HepG2 (cell line): ENCODE data around the gene CDK18. TPM values are rescaled to one million over a fixed set of nuclear protein-coding genes. Genes with fewer than 3 reads are reported as not detected.

Experiments
- AGO2 ChIP-seq: fragments of 200-400 bp; formaldehyde crosslinking; optimal IDR thresholded peaks from 2 replicates; pipeline ENCODE3; 2017; ENCODE audit warnings: mild to moderate bottlenecking, low read depth, low read length, moderate library complexity
- BRCA1 ChIP-seq: sonication (generic); formaldehyde crosslinking; IDR thresholded peaks from 2 replicates; pipeline ENCODE4 v1.4.0; 2020; ENCODE audit warnings: missing genetic modification reagents
- EP300 ChIP-seq, 3 experiments: sonication (generic) in 1 of 3; formaldehyde crosslinking in 1 of 3; IDR thresholded peaks; 2 replicates each; pipeline versions ENCODE4 v1.5.1 to v1.6.1; 2011 to 2020; ENCODE audit warnings: low read depth in 2 of 3, low read length in 2 of 3, borderline replicate concordance in 1 of 3, improper control_type of control experiment in 1 of 3, mild to moderate bottlenecking in 1 of 3, missing genetic modification reagents in 1 of 3, moderate library complexity in 1 of 3
- FOSL2 ChIP-seq: sonication (generic); formaldehyde crosslinking; IDR thresholded peaks from 2 replicates; pipeline ENCODE4 v1.4.0; 2020; ENCODE audit warnings: missing genetic modification reagents
- HDAC1 ChIP-seq: sonication (generic); formaldehyde crosslinking; IDR thresholded peaks from 2 replicates; pipeline ENCODE4 v1.5.1; 2020; ENCODE audit warnings: mild to moderate bottlenecking, missing genetic modification reagents
- HES4 ChIP-seq: sonication (generic); formaldehyde crosslinking; IDR thresholded peaks from 2 replicates; pipeline ENCODE4 v1.9.0; 2021; ENCODE audit warnings: mild to moderate bottlenecking, missing genetic modification reagents, borderline replicate concordance
- KDM2A ChIP-seq: sonication (generic); formaldehyde crosslinking; IDR thresholded peaks from 2 replicates; pipeline ENCODE4 v1.4.0; 2020; ENCODE audit warnings: low read depth, missing genetic modification reagents, borderline replicate concordance
- KLF11 ChIP-seq: IDR thresholded peaks from 2 replicates; pipeline ENCODE4 v1.6.1; 2016; ENCODE audit warnings: missing compliant biosample characterization
- MEIS1 ChIP-seq: sonication (generic); formaldehyde crosslinking; IDR thresholded peaks from 2 replicates; pipeline ENCODE4 v1.9.0; 2021; ENCODE audit warnings: mild to moderate bottlenecking, missing genetic modification reagents, moderate library complexity, borderline replicate concordance
- MZF1 ChIP-seq: sonication (generic); formaldehyde crosslinking; IDR thresholded peaks from 2 replicates; pipeline ENCODE4 v1.8.1; 2023; ENCODE audit warnings: mild to moderate bottlenecking, missing genetic modification reagents, borderline replicate concordance
- NFYC ChIP-seq: IDR thresholded peaks from 2 replicates; pipeline ENCODE4 v1.6.1; 2016; ENCODE audit warnings: missing genetic modification reagents, missing compliant biosample characterization
- PAX8 ChIP-seq: sonication (generic); formaldehyde crosslinking; IDR thresholded peaks from 2 replicates; pipeline ENCODE4 v1.8.0; 2022; ENCODE audit warnings: mild to moderate bottlenecking, missing genetic modification reagents, borderline replicate concordance
- RBM22 ChIP-seq: fragments of 200-400 bp; formaldehyde crosslinking; optimal IDR thresholded peaks from 2 replicates; pipeline ENCODE3; 2017; ENCODE audit warnings: mild to moderate bottlenecking, low read length, moderate library complexity
- SIN3A ChIP-seq: IDR thresholded peaks from 2 replicates; pipeline ENCODE4 v1.6.1; 2011; ENCODE audit warnings: low read depth, mild to moderate bottlenecking, control low read depth, low read length, borderline replicate concordance
- SP1 ChIP-seq, 2 experiments: fragments of 450-650 bp in 1 of 2; sonication (generic) in 1 of 2; formaldehyde crosslinking in 1 of 2; IDR thresholded peaks; 2 replicates each; pipeline versions ENCODE4 v1.4.0 to v1.6.1; 2016 to 2020; ENCODE audit warnings: missing genetic modification reagents in 1 of 2
- SP140L ChIP-seq: sonication (generic); formaldehyde crosslinking; IDR thresholded peaks from 2 replicates; pipeline ENCODE4 v1.4.0; 2020; ENCODE audit warnings: missing genetic modification reagents, borderline replicate concordance
- TARDBP ChIP-seq: sonication (generic); formaldehyde crosslinking; IDR thresholded peaks from 2 replicates; pipeline ENCODE4 v1.8.0; 2022; ENCODE audit warnings: mild to moderate bottlenecking, missing genetic modification reagents
- TBL1XR1 ChIP-seq: fragments of 150-350 bp; IDR thresholded peaks from 2 replicates; pipeline ENCODE4 v1.6.1; 2014; ENCODE audit warnings: borderline replicate concordance, low read length; ENCODE audit not compliant: partially characterized antibody
- TEF ChIP-seq: sonication (generic); formaldehyde crosslinking; IDR thresholded peaks from 2 replicates; pipeline ENCODE4 v1.5.0; 2020; ENCODE audit warnings: missing genetic modification reagents
- TGIF2 ChIP-seq: IDR thresholded peaks from 2 replicates; pipeline ENCODE4 v1.6.1; 2016; ENCODE audit warnings: control low read depth, missing compliant biosample characterization
- WIZ ChIP-seq: sonication (generic); formaldehyde crosslinking; IDR thresholded peaks from 2 replicates; pipeline ENCODE4 v1.5.1; 2020; ENCODE audit warnings: mild to moderate bottlenecking, missing genetic modification reagents
- ZBTB1 ChIP-seq: sonication (generic); formaldehyde crosslinking; IDR thresholded peaks from 2 replicates; pipeline ENCODE4 v1.4.0; 2020; ENCODE audit warnings: missing genetic modification reagents, borderline replicate concordance
- ZFP36 ChIP-seq: fragments of 150-350 bp; IDR thresholded peaks from 2 replicates; pipeline ENCODE4 v1.6.1; 2018; ENCODE audit warnings: borderline replicate concordance, low read length, low read depth; ENCODE audit not compliant: partially characterized antibody
- ZFP82 ChIP-seq: sonication (generic); formaldehyde crosslinking; IDR thresholded peaks from 2 replicates; pipeline ENCODE4 v1.5.1; 2020; ENCODE audit warnings: mild to moderate bottlenecking, missing genetic modification reagents, borderline replicate concordance
- ZMYM4 ChIP-seq: sonication (generic); formaldehyde crosslinking; IDR thresholded peaks from 2 replicates; pipeline ENCODE4 v1.8.1; 2023; ENCODE audit warnings: mild to moderate bottlenecking, missing genetic modification reagents
- ZNF143 ChIP-seq: sonication (generic); formaldehyde crosslinking; IDR thresholded peaks from 2 replicates; pipeline ENCODE4 v1.4.0; 2020; ENCODE audit warnings: missing genetic modification reagents
- ZNF160 ChIP-seq: sonication (generic); formaldehyde crosslinking; IDR thresholded peaks from 2 replicates; pipeline ENCODE4 v1.8.0; 2022; ENCODE audit warnings: mild to moderate bottlenecking, inconsistent platforms, missing genetic modification reagents
- ZNF207 ChIP-seq: fragments of 450-650 bp; IDR thresholded peaks from 2 replicates; pipeline ENCODE4 v1.6.1; 2016; ENCODE audit warnings: antibody characterized with exemption, borderline replicate concordance
- ZNF547 ChIP-seq: sonication (generic); formaldehyde crosslinking; IDR thresholded peaks from 2 replicates; pipeline ENCODE4 v1.5.1; 2020; ENCODE audit warnings: mild to moderate bottlenecking, missing genetic modification reagents
- ZNF576 ChIP-seq: sonication (generic); formaldehyde crosslinking; IDR thresholded peaks from 2 replicates; pipeline ENCODE4 v1.4.0; 2020; ENCODE audit warnings: mild to moderate bottlenecking, missing genetic modification reagents
- ZNF766 ChIP-seq: sonication (generic); formaldehyde crosslinking; IDR thresholded peaks from 2 replicates; pipeline ENCODE4 v1.5.0; 2020; ENCODE audit warnings: missing genetic modification reagents, borderline replicate concordance
- ZSCAN22 ChIP-seq: sonication (generic); formaldehyde crosslinking; IDR thresholded peaks from 2 replicates; pipeline ENCODE4 v1.4.0; 2020; ENCODE audit warnings: mild to moderate bottlenecking, missing genetic modification reagents
- polyA plus RNA-seq, 8 experiments: library from polyadenylated mRNA; depleted of rRNA in 3 of 8; stranded (reverse) in 7 of 8; unstranded in 1 of 8; fragments of >200 nt; fragmentation: Illumina TruSeq in 4 of 8; extraction: Trizol in 4 of 8; gene quantifications; 2 replicates each; pipeline versions ENCODE4 v1.2.1 to v1.2.3, GENCODE V29; 2011 to 2016; ENCODE audit warnings: low read depth in 4 of 8, missing spikeins in 1 of 8, mixed read lengths in 1 of 8; ENCODE audit not compliant: insufficient read depth in 1 of 8
- total RNA-seq, 5 experiments: library from RNA; depleted of rRNA; stranded (reverse); fragments of >200 nt; fragmentation: Illumina TruSeq; extraction: Trizol; gene quantifications; 2 replicates each; pipeline ENCODE4 v1.2.3, GENCODE V29; 2016; ENCODE audit warnings: low read depth in 1 of 5

The CDK18 gene
- total and polyA plus RNA-seq, 2 of the 13 experiments (the other 11 are each of a cell fraction or from before 2014, with no cell fraction given), result 6.4 to 38.8 TPM

- TF ChIP-seq FOSL2 (CRISPR knock-in tag), result 0 out of 2 replicates have a peak, but pooled peaks have one; percentile 24
- TF ChIP-seq ZNF766 (CRISPR knock-in tag), result 0 out of 2 replicates have a peak, but pooled peaks have one; percentile 28
- no peak for TF ChIP-seq TEF (CRISPR knock-in tag)
- TF ChIP-seq TARDBP (CRISPR knock-in tag), result no peak
- no peak for TF ChIP-seq RBM22
- no peak for TF ChIP-seq EP300 (IDR thresholded peaks at IDR 0.05; ENCODE audit: low read depth in 2 of 2, low read length in 2 of 2)
- TF ChIP-seq EP300 (CRISPR knock-in tag; IDR thresholded peaks at IDR 0.05; ENCODE audit: borderline replicate concordance), result no peak
- TF ChIP-seq PAX8 (CRISPR knock-in tag), result no peak
- TF ChIP-seq HDAC1, result no peak
- peak; percentile 74; the same call in 1 of the 2 replicates for TF ChIP-seq BRCA1
- TF ChIP-seq ZNF207, result no peak
- TF ChIP-seq ZNF576 (CRISPR knock-in tag), result no peak
- TF ChIP-seq ZSCAN22 (CRISPR knock-in tag), result no peak
- TF ChIP-seq HES4 (CRISPR knock-in tag), result no peak
- no peak for TF ChIP-seq ZMYM4 (CRISPR knock-in tag)
- TF ChIP-seq ZNF143, result no peak
- no peak for TF ChIP-seq ZNF160 (CRISPR knock-in tag)
- no peak for TF ChIP-seq ZFP82 (CRISPR knock-in tag)
- no peak for TF ChIP-seq SIN3A
- no peak for TF ChIP-seq MEIS1 (CRISPR knock-in tag)
- no peak for TF ChIP-seq TBL1XR1
- no peak for TF ChIP-seq ZBTB1
- no peak for TF ChIP-seq AGO2
- TF ChIP-seq SP140L, result no peak
- no peak for TF ChIP-seq ZFP36
- no peak for TF ChIP-seq KLF11
- no peak for TF ChIP-seq NFYC (CRISPR knock-in tag)
- peak; percentile 85; the same call in 1 of the 2 replicates for TF ChIP-seq WIZ (CRISPR knock-in tag)
- TF ChIP-seq TGIF2, result no peak
- no peak for TF ChIP-seq SP1 (IDR thresholded peaks at IDR 0.05)
- TF ChIP-seq SP1 (CRISPR knock-in tag; IDR thresholded peaks at IDR 0.05), result no peak
- no peak for TF ChIP-seq ZNF547 (CRISPR knock-in tag)
- TF ChIP-seq MZF1, result no peak
- TF ChIP-seq KDM2A (CRISPR knock-in tag), result peak; percentile 53; the same call in 1 of the 2 replicates
Observed at GRCh38 chr1:205458777-205459566, 45.5 kb upstream of the CDK18 start (continued).
